ENCODE measurements around the gene STX16.

STX16 gene

DNA sequence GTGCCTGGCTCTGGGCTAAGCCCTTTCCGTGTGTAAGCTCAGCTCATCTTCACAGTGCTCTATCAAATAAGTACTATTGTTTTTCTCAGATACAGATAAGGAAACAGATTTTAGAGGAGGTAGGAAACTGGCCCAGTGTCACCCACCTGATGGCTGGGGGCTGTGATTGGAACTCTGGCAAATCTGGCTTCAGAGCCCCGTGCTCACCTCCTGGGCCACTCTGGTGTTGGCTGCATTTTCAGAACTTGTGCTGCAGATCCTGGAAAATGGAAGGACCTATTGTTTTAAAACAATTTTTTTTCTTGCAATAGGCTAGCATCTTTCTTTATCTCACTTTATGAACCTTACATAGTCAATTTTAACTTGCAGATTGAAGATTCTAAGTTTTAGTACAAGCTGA is 5.7 kb downstream of the STX16 start:
- DNase-seq: no peak

DNA sequence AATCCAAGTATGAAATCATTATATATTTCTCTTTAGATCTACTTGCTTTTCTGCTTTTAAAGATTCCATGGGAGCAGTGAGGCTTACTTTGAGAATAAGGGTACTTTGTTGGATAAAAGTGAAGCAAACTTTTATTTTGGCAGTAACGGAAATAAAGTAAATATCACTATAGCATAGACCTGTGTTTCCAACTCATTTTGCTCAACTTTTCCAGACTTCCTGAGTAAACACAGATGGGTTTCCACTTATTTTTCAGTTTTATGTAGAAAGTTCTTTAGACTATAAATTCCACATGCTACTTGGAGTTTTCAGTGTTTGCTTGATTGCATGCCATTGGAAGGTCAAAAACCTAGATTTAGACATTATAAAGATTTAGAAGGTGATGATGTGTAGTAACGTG is 6.2 kb downstream of the STX16 start:
- no peak for DNase-seq

GRCh38 chr20:58657986-58658385 is 6.9 kb downstream of the STX16 start:
- DNase-seq: no peak

- DNase-seq: no peak
Measured at GRCh38 chr20:58658760-58659159, 7.7 kb downstream of the STX16 start.

DNA sequence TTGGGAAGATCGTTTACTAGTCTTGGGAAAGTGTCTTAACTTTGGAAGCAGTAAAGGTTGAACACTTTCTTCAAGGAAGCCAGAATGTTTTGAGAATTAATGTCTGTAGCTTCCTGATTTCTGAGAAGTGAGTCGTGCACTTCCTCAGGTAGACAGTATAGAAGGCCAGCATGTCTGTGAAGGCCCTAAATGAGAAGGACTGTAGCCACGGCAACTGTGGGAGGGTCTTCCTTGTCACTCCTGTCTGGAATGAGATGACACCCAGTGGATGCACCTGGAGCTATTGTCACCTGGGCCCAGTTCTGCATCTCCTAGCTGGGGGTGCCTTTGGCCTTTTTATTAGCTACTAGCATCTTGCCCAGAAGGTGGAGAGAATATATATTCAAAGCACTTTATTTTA is 8.8 kb downstream of the STX16 start:
- DNase-seq: no peak

DNA sequence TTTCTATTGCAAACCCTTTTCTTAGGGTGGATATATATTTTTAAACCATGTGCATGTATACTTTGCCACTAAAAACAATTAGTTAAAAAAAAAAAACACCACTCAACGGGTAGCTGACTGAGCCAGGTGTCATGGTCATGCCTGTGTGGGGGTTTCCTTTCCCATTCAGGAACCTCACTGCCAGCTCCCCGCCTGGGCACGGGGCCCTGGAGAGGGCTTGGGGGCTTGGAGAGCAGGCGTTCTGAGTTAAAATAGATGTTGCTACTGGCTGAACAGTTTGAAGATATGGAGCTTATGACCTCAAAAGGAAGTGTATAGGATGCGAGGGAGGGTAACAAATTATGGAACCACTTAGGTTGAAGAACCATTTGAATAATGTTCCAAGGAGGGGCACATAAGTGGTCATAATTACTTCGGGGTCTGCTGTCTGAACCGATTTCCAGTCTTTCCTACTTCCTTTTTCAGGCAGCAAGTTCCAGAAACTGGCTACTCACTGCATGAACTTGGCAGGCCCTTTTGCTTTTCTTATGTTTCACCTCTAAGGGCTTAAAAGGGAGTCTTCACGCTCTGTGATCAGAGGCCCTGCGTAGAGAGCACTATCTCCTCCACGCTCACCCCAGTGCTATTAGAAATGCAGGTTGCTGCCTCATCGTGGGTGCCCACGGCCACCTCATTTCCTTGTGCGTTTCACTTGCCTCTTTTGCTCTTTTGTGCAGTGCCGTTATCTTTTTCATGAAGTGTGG is 9.9 kb downstream of the STX16 start:
- no peak for DNase-seq

DNA sequence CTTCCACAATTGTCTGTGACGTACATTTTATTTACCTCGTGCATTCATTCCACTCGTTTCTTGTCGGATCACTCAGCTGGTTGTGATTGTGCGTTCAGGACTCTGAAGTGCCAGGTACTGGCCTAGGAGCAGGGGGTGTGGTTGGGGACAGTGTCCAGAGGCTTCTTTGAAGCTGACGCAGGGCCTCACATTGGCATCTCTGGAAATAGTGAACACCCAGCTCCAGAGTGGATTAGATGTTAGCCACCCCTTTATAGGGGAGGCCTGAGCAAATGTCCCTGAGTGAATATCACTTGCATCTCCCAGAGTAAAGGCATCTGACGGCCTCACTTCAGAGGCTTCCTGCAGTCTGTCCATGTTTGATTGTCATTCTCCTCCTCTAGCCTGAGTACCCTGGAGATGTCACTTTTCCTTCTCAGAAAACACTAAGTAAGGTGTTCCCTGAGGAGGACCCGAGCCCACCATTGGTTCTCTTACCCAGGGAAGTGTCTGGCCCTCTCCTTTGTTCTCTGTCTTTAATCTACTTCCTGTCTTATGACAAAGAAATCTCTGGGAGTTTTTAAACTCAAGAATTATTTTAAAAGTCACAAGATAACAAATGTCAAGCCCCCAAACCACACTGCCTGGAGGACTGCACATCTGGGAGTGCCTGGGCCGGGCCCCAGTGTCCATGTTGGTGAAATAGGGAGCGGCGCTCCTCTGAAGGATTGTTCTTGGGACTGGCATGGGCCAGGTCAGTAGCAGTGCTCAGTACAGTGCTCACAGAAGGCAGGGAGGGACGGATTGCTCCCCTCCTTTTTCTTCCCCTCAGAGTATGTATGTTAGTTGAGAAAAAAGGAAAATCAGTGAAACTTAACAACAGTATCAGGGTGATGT is 10.8 kb downstream of the STX16 start:
- no peak for DNase-seq

DNA sequence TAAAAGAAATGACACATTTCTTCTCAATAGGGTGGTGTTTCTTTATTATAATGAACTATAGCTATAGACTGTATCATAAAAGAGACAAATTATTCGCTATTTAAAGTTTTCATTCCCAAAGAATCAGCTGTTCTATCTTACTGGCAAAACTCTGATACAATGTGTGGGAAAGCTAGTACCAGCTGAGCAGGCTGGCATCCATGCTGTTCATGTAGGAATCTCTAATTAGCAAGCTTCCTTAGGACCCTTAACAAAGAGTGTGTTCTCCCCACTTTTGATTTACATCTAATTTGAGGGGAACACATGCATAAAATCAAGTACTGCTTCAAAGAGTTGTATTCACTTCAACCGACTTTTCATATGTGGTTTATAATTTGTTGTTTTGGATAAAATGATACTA is 13.2 kb downstream of the STX16 start:
- DNase-seq: no peak

- no peak for DNase-seq
Measured at GRCh38 chr20:58664883-58665282, 13.8 kb downstream of the STX16 start.

DNA sequence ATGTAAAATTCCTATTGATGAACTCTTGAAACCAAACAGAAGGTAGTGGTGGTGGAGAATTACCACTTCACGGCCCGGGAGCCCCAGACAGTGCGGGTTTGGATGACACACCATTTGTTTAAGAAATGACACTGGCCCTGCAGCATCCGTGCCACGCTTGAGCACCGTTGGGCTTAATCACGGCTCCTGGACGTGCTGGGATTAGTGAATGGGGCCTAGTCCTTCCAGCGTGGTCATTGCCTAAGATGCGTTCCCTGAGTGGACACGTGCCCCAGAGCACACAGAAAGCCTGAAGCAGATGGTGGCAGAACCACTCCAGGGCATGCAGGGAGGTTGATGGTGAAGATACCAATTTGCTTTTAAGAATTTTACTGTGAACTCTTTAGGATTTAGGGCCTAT is 14.5 kb downstream of the STX16 start:
- no peak for DNase-seq

DNA sequence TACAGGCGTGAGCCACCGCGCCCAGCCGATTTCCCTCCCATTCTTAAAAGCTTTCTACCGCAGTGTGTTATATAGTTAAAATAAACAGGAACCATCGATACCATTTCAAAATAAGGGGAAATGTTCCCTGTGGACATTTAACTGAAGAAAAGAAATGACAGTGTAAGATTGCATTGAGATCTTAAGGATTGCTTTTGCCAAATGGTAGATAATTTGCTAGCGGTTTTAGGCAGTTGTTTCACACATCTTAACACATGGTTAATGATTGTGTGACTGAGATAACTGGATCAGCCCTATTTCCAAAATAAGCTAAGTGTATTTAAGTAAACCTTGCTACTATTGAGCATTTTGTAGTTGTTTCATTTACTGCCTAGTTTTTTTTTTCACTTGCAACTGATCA is 15.6 kb downstream of the STX16 start:
- no peak for DNase-seq

GRCh38 chr20:58667975-58668374 is 16.9 kb downstream of the STX16 start:
- DNase-seq: no peak

- no peak for DNase-seq
Measured at GRCh38 chr20:58668901-58669286, 17.8 kb downstream of the STX16 start.

- no peak for DNase-seq
Measured at GRCh38 chr20:58669287-58670006, 18.4 kb downstream of the STX16 start.

GRCh38 chr20:58670102-58670501 is 19.0 kb downstream of the STX16 start:
- DNase-seq: no peak

- DNase-seq: no peak
Measured at GRCh38 chr20:58670659-58671058, 19.6 kb downstream of the STX16 start.

DNA sequence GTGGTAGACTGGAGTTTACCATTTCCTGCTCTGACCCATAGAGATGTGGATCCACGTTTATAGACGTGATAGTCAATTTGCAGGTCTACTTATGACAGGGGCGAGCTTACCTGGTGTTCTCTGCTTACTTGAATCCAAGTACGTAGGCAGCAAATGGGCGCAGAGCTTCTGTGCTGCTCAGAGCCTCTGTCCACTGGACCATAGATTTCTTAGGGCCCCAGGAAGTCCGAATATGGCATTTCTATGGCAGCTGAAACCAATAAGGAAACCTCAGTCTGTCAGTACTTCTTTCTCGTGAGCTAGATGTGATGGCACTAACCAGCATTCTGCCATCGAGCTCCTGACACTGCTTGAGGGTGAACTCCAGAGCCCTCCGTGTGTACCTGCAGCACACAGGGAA is 22.0 kb downstream of the STX16 start:
- no peak for DNase-seq

- DNase-seq: no peak
Measured at GRCh38 chr20:58675146-58675584, 24.1 kb downstream of the STX16 start.

DNA sequence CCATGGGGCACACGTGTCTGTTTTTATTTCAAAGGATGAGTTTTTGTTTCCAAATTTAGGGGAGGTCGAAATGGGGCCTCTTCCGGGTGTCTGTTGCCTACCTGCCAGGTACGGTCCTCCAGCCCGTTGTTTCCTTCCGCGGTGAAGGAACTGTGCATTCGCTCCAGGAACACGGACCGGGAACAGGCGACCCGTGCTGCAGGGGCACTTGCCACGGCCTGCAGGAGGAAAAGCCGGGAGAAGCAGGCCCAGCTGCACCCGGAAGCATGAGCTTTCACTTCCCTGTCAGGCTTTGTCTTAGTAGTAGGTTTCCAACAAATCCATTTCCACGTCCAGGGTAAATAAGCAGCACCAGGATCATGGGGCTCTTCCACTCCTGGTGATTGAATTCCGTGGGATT is 24.6 kb downstream of the STX16 start:
- no peak for DNase-seq

- DNase-seq: no peak
Measured at GRCh38 chr20:58676161-58676560, 25.1 kb downstream of the STX16 start.

DNA sequence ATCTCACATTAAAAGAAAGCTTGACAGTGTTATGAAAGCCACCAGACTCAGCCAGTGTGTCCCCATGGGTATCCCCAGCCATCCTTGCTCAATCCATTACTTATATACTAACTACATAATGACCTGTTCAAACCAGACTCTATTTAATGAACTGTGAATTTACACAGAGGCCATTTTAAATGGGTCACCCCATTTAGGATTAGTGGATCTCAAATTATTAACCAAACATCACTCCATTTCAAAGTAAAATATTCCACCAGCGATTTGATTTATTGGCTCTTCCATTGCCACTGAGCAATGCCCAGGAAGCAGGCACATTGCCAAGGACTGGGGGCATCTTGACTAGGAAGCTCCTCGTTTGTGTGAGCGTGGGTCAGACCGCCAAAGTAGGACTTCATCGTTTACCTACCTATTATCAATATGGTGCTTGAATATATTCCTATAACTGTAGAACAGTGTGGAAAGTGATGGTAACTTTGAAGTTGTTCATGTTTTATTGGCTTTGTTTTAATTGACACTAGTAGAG is 26.1 kb downstream of the STX16 start:
- no peak for DNase-seq

GRCh38 chr20:58677808-58678207 is 26.7 kb downstream of the STX16 start:
- no peak for DNase-seq

- no peak for DNase-seq
Measured at GRCh38 chr20:58678806-58679205, 27.7 kb downstream of the STX16 start.
